ENCODE measurements around the gene GRAP2.
"Not testable (repeated sequence)": the region's sequence is repeated elsewhere in the genome, so short reads cannot be mapped to it uniquely, and the experiment has no call there.

The GRAP2 gene

DNA sequence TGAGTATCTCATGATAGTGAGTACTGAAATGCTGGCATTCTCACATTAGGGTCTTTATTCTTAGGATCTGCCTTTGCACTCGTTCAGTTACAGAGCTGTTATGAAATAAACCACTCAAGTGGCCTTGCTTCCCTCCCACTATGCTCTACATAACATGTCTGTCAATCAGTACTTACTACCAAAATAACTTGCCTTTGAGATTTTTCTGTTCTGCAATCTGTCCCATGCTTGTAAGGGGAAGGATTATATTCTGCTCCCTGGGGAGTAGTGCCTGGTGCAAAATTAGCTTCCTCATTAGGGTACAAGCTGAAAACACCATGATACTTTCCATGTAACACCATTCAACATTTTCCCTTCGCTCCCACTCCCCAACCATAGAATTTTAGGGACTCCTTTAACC is 1.9 kb upstream of the GRAP2 start:
- no peak for FAIRE-seq

DNA sequence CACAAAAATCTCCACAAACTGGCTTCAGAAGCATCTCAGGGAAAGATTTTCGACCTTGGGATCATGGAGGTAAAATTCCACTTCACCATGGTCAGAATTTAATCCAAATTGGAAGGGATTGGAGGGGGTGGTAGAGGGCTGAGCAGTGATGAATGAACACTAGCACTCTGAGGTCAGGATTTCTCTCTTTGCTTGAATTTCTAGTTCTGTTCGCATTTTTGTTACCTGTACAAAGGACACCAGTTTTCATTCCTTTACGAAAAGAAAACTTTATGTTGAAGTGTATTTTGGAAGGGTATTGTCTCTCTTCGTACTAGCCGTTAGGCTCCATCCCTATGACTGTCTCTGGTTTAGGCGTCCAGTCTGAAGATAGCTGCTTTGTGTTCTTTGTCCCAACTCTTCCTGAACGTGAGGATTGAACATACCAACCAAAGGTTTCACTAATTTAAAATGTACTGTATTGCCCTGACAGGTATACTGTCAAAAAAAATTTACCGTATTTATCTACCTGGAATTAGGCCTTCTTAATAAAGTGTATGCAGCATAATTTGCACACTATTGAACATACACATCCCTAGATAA is 772 bp downstream of the GRAP2 start:
- no peak for FAIRE-seq

- not testable (repeated sequence) for FAIRE-seq
These were observed 3.1 kb downstream of the GRAP2 start for GRCh38 chr22:39904024-39904423.

DNA sequence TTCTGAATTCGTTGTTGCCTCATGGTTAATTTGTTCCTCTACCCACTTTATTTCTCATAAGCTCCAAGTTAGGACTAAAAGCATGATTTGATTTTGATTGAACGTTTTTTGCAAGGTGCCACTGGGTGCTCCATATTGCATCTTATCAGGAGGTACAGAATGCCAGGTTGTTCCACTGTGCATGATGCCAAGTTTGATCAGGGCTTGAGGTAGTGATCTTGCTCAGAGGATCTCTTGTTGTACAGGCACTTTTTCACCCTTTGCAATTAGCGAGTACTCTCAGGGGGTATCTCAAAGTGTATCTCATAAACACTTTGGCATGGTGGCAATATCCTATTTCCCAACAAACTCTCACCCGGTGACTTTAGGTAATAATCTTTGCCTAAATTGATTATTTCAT is 4.0 kb downstream of the GRAP2 start:
- no peak for FAIRE-seq

GRCh38 chr22:39905687-39906086 is 4.8 kb downstream of the GRAP2 start:
- no peak for FAIRE-seq

DNA sequence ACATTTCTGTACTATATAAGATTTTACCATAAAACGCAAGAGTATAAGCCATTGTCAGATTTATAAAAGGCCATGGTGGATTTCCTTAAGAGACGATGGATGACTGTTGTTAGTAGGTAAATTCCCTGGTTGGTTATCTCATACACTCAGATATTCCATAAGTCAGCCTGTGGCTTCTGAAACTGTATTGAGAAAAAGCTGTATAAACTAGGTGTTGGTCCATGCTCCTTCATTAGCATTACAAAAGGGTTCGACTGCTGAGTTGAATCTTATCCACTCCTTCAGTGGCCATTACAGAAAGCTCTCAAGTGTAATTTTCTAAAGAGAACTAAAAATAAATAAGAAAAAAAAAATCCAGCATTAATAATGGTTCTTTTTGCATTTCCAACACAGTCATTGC is 5.3 kb downstream of the GRAP2 start:
- no peak for FAIRE-seq

- FAIRE-seq = no peak
These were observed 6.2 kb downstream of the GRAP2 start for GRCh38 chr22:39907047-39907446.

GRCh38 chr22:39907605-39908097 is 6.8 kb downstream of the GRAP2 start:
- FAIRE-seq = no peak

DNA sequence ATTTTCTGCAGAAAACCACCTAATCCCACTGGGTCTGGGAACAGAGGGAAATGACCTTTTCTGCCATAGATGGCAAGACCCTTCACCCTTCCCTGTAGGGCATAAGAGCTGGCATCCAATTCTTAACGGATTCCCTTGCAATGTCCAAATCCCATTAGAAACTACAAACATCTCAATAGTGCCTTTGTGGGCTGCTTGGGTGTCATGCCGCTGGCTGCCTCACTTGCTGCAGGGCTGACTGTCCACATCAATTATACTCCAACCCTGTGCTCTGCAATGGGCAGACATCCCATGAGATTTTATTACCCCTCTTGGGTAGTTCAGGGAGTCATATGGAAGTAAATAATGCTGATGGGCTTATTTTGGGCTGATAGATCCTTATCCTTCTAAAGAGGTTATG is 7.3 kb downstream of the GRAP2 start:
- FAIRE-seq = no peak

DNA sequence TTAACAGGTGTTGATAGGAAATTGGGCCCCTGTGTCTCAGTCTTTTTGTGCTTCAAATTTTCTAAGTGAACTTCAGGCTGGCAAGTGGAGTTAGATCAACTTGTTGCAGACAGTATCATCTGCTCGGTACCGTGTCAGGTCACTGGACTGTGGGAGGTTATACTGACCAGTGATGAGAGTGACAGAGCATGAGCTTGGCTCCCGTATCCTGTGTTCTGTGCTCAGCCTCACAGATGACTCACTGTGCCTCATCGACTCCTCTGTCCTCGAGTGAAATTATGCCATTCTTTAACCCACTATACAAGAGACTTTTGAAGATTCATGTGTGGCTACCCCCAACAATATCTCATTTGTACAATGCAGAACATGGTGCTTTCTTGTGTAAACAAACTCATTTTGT is 7.9 kb downstream of the GRAP2 start:
- no peak for FAIRE-seq

GRCh38 chr22:39910876-39911613 is 10.2 kb downstream of the GRAP2 start:
- no peak for FAIRE-seq

- no peak for FAIRE-seq
These were observed 12.4 kb downstream of the GRAP2 start for GRCh38 chr22:39913321-39913720.

DNA sequence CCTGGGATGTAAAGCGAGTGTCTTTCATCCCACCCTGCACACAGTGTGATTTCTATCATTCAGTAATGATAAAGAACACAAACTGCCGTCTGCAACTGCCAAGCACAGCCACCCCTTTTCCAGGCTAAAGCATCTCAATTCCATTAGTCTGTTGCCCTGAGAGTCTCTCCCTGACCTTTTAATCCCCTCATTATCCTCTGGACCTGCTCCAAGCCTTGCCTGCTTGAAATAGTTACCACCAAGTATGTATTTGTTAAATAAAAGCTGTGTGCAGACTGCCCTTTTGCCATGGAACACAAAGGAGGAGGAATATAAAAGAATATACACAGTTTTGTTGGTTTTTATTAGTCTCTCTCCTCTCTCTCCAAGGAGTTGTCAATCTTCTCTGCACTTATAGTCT is 13.0 kb downstream of the GRAP2 start:
- no peak for FAIRE-seq

DNA sequence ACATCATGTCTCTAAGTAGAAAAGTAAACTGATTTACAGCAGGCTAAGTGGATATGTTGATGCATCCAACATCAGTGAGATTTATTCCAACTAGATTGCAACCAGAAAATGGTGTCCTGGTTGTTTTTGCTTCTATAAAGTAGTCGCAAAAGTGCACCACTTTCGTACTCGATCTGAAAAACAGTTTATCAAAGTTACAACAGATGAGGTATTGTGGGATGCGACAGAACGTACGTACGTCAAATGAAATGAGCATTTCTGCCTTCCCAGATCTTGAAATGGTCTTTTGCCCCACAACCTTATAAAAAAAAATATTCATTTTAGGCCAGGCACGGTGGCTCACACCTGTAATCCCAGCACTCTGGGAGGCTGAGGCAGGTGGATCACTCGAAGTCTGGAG is 13.7 kb downstream of the GRAP2 start:
- no peak for FAIRE-seq

GRCh38 chr22:39915295-39915726 is 14.4 kb downstream of the GRAP2 start:
- no peak for FAIRE-seq

GRCh38 chr22:39916496-39916895 is 15.6 kb downstream of the GRAP2 start:
- FAIRE-seq = no peak

DNA sequence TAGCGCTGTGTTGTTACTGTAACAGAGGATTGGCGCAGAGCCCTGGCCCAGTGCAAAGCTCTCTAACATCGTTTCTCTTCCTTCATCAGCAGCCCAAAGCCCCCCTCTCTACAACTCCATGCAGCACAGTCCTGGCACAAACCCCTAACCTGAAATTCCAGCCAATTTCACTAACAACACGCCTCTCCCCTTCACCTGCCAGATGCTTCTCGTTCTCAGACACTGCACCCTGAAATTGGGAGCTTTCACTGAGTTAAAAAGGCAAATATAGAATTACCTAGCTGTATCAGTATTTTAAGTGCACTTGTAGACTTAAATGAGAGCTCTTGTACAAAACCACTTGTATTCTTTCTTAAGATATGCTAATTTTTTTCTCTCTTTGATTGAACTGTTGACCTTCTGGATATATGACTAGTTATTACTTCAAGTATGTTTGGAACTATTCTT is 16.3 kb downstream of the GRAP2 start:
- FAIRE-seq = no peak

GRCh38 chr22:39917776-39918495 is 17.1 kb downstream of the GRAP2 start:
- no peak for FAIRE-seq

DNA sequence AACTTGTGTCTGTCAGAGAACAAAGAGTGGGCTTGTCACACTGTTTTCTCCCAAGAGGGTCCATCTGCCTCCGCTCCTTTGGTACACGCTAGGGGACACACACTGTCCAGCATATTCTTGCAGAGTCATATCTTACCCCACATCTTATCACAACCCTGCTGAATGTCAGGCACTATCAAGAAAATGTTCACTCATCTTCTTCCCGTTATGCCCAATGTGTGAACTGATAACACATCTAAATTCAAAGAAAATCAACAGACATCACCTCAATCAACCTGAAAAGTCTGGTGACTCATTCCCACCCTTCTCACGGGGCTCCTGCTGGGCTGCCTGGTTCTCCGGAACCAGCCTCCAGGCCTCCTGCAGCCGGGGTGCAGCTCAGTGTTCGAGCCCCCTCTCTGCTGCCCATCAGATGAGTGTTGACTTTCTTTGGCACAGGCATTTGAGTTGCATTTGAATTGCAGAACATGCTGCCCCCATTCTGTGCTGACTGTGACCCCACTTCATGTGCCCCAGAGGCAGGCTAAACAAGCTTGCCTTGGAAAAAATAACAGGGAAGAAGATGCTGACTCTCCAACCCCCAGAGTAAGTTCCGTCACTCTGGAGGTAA is 19.4 kb downstream of the GRAP2 start:
- no peak for FAIRE-seq

DNA sequence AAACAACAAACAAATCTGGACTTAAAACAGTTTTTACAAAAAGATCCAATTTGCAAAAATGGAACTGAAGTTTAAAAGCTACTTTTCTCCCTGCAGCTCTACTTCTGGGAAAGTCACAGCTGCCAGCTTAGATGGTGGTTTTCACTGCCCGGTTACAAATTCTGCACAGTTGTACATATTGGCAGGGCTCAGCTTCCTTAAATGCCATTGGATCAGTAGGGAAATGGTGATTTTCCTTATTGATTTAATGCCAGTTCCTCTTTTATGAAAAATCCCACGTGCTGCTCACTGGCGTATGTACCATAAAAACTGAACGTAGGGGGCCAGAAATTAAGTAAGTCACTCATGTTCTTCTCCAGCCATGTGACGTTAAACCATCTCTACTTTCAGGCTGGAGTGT is 22.8 kb downstream of the GRAP2 start:
- no peak for FAIRE-seq

DNA sequence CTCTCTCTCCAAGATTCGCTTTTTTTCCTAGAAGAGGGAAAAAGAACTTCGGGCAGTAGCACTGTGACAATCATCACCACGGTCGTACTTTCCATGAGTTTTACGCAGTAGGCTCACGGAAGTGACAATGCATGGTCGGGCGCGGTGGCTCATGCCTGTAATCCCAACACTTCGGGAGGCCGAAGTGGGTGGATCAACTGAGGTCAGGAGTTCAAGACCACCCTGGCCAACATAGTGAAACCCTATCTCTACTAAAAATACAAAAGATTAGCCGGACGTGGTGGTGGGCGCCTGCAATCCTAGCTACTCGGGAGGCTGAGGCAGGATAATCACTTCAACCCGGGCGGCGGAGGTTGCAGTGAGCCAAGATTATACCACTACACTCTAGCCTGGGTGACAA is 23.4 kb downstream of the GRAP2 start:
- no peak for FAIRE-seq

DNA sequence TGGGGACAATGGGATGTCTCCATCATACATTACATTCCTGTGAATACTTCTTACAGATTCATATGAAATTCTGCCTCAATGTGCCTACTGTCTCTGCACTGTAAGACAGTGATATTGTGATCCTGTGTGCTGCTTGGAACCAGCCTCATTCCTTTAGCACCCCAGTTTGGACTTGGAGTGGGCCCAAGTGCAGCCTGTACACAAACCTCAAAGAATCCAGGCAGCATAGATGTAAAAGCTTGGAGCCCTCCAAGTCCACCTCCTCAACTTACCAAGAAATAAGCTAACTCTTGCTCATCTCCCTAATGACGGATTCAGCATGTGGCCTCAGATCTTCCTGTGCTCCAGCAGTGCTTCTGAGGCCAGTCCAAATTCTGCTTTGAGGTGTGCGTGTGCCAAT is 24.4 kb downstream of the GRAP2 start:
- no peak for FAIRE-seq

DNA sequence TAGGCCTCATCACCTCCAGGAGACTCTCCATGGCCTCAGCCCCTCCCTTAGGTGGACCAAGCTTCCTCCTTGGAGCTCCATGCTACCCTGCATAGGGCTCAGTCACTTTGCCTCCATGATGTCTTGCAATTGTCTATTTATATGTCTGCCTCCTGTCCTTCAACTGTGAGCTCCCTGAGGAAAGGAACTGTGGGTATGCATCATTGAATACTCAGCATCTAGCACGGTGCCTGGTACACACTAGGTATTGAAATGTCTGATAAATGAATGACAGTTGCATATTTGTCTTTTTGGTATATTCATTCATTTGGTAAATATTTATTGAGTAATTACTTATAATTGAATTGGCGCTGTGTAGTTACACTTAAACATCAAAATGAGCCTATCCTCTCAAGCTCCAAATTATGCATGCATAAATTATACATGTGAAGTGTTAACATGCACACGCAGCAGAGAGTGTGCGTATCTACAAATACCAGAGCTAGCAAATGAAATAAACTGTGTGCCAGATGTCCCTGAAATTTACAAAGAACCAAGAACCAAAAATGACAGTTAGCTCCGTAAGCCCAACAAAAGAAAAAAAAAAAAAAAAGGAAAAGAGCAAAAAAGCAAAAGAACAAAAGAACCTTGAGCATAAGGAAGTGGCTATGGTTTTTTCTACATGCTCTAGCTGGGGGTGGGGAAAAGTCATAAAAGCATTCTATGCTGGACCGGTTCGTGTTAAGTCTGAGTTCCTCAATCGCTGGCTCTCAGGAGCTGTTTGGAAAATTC is 25.2 kb downstream of the GRAP2 start:
- no peak for FAIRE-seq

All from colon (tissue), 2 donors.